Panc1 (cell line): ENCODE results near the gene LIN28A. TPM values are rescaled to one million over a fixed set of nuclear protein-coding genes. Genes with fewer than 3 reads are reported as not detected.

ENCODE experiments used
- ATAC-seq: fragments of 200-7000 bp; cut with Tn5 transposase; 2 replicates; pipeline ENCODE4 v1.9.1; 2020; ENCODE audit warnings: mild to moderate bottlenecking, moderate library complexity
- BruUV-seq: library from RNA; stranded (reverse); fragments of 400-500 nt; replicated peaks from 2 replicates; lab custom pipeline; 2021; lab: Mats Ljungman, UMichigan
- CTCF ChIA-PET: fragments of 300-600 bp; sonication (Branson Sonifier 250); formaldehyde crosslinking; loops from one replicate; lab custom pipeline; 2022; ENCODE audit warnings: antibody characterized with exemption; lab: Charles Lee
- POLR2A ChIA-PET: fragments of 300-600 bp; sonication (Branson Sonifier 250); formaldehyde crosslinking; loops from one replicate; lab custom pipeline; 2022; ENCODE audit warnings: antibody characterized with exemption; lab: Charles Lee
- DNase-seq: peaks from one replicate; pipeline ENCODE4 v3.0.0-alpha.2; 2010; ENCODE audit warnings: low read depth, low spot score
- H3K27ac ChIP-seq: 2 replicates; pipeline ENCODE4 v1.5.1; 2011; ENCODE audit warnings: mild to moderate bottlenecking, low read length, inconsistent platforms
- H3K27me3 ChIP-seq: fragments of 200-500 bp; sonication (Bioruptor generic); 2 replicates; pipeline ENCODE4 v1.6.0; 2014; ENCODE audit warnings: low read length, inconsistent platforms; ENCODE audit not compliant: control insufficient read depth, insufficient read depth
- H3K36me3 ChIP-seq: fragments of 200-500 bp; sonication (Bioruptor generic); 2 replicates; pipeline ENCODE4 v1.5.1; 2014; ENCODE audit warnings: inconsistent platforms, mild to moderate bottlenecking, low read length, moderate library complexity; ENCODE audit not compliant: control insufficient read depth, insufficient read depth
- H3K4me1 ChIP-seq: 2 replicates; pipeline ENCODE4 v1.5.1; 2011; ENCODE audit warnings: inconsistent platforms, mild to moderate bottlenecking, low read length, moderate library complexity; ENCODE audit not compliant: control insufficient read depth, insufficient read depth
- H3K4me3 ChIP-seq, 2 experiments: 2 replicates each; pipeline ENCODE4 v1.5.1; 2011 to 2012; ENCODE audit warnings: low read depth in 2 of 2, low read length in 2 of 2, mild to moderate bottlenecking in 2 of 2, inconsistent platforms in 1 of 2, moderate library complexity in 1 of 2
- H3K9me3 ChIP-seq: fragments of 200-500 bp; sonication (Bioruptor generic); 2 replicates; pipeline ENCODE4 v1.5.1; 2014; ENCODE audit warnings: low read depth, mild to moderate bottlenecking, inconsistent platforms, low read length, moderate library complexity; ENCODE audit not compliant: control insufficient read depth, insufficient read depth
- POLR2AphosphoS5 ChIP-seq: IDR thresholded peaks from 2 replicates; pipeline ENCODE4 v1.6.1; 2012; ENCODE audit warnings: mild to moderate bottlenecking, low read depth, low read length, moderate library complexity
- SIN3A ChIP-seq: IDR thresholded peaks from 2 replicates; pipeline ENCODE4 v1.6.1; 2012; ENCODE audit warnings: low read depth, mild to moderate bottlenecking, low read length, moderate library complexity, borderline replicate concordance; ENCODE audit not compliant: insufficient read depth
- TCF7L2 ChIP-seq: IDR thresholded peaks from 2 replicates; pipeline ENCODE4 v1.6.1; 2011; ENCODE audit warnings: mild to moderate bottlenecking, low read depth, low read length, inconsistent platforms
- in situ Hi-C: cut with HindIII; loops from 2 replicates; pipeline ENCODE4 v1.10.0; 2016; ENCODE audit warnings: low sequenced_read_pairs, low pct_unique_long_range_greater_than_20kb
- intact Hi-C: fragments of 100-400 bp; cut with micrococcal nuclease; formaldehyde crosslinking; loops from one replicate; pipeline ENCODE4 v1.10.0; 2022; ENCODE audit not compliant: unreplicated experiment
- total RNA-seq: library from RNA; stranded (reverse); gene quantifications from one replicate; pipeline ENCODE4 v1.2.1, GENCODE V29; 2021; ENCODE audit not compliant: unreplicated experiment
- TF ChIP-seq, protein P1 (sequence below): fragments of 450-650 bp; IDR thresholded peaks from 2 replicates; pipeline ENCODE4 v1.5.1; 2017; ENCODE audit warnings: mild to moderate bottlenecking
- TF ChIP-seq, protein P2 (sequence below), 2 experiments: IDR thresholded peaks; 2 replicates each; pipeline ENCODE4 v1.6.1; 2011 to 2012; ENCODE audit warnings: low read depth in 2 of 2, control low read depth in 1 of 2, low read length in 1 of 2, mild to moderate bottlenecking in 1 of 2, moderate library complexity in 1 of 2; ENCODE audit not compliant: insufficient read depth in 1 of 2

The LIN28A gene
- total RNA-seq, 1 experiment from 2014 or later = 0.64 TPM

DNA sequence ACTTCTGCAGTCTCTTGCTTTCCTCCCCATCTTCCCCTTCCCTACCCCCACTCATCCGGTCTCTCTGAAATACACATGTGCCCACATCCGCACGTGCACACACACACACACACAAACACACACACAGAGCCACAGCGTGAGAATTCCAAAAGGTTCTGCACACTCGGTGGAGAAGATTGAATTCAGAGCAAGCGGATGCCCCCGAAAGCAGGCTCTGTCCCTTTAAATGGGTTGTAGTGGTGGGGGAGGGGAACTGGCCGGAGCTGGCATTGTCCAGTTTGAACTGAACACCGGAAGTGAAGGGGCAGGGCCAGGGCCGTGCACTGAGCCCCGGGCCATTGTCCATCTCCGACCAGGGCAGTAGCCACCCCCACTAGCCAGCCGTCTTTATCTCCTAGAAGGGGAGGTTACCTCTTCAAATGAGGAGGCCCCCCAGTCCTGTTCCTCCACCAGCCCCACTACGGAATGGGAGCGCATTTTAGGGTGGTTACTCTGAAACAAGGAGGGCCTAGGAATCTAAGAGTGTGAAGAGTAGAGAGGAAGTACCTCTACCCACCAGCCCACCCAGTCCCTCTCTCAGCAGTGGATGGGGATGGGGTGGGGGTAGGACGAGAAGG lies 1.3 kb upstream of the LIN28A start:
- TF ChIP-seq TCF7L2 = no peak
- TF ChIP-seq, protein P1, sequence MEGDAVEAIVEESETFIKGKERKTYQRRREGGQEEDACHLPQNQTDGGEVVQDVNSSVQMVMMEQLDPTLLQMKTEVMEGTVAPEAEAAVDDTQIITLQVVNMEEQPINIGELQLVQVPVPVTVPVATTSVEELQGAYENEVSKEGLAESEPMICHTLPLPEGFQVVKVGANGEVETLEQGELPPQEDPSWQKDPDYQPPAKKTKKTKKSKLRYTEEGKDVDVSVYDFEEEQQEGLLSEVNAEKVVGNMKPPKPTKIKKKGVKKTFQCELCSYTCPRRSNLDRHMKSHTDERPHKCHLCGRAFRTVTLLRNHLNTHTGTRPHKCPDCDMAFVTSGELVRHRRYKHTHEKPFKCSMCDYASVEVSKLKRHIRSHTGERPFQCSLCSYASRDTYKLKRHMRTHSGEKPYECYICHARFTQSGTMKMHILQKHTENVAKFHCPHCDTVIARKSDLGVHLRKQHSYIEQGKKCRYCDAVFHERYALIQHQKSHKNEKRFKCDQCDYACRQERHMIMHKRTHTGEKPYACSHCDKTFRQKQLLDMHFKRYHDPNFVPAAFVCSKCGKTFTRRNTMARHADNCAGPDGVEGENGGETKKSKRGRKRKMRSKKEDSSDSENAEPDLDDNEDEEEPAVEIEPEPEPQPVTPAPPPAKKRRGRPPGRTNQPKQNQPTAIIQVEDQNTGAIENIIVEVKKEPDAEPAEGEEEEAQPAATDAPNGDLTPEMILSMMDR = no peak
- TF ChIP-seq, protein P2, sequence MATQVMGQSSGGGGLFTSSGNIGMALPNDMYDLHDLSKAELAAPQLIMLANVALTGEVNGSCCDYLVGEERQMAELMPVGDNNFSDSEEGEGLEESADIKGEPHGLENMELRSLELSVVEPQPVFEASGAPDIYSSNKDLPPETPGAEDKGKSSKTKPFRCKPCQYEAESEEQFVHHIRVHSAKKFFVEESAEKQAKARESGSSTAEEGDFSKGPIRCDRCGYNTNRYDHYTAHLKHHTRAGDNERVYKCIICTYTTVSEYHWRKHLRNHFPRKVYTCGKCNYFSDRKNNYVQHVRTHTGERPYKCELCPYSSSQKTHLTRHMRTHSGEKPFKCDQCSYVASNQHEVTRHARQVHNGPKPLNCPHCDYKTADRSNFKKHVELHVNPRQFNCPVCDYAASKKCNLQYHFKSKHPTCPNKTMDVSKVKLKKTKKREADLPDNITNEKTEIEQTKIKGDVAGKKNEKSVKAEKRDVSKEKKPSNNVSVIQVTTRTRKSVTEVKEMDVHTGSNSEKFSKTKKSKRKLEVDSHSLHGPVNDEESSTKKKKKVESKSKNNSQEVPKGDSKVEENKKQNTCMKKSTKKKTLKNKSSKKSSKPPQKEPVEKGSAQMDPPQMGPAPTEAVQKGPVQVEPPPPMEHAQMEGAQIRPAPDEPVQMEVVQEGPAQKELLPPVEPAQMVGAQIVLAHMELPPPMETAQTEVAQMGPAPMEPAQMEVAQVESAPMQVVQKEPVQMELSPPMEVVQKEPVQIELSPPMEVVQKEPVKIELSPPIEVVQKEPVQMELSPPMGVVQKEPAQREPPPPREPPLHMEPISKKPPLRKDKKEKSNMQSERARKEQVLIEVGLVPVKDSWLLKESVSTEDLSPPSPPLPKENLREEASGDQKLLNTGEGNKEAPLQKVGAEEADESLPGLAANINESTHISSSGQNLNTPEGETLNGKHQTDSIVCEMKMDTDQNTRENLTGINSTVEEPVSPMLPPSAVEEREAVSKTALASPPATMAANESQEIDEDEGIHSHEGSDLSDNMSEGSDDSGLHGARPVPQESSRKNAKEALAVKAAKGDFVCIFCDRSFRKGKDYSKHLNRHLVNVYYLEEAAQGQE (IDR thresholded peaks at IDR 0.05; ENCODE audit: insufficient read depth in 1 of 2, low read depth in 2 of 2, low read length in 1 of 2) = no peak
- no peak for TF ChIP-seq POLR2AphosphoS5
- TF ChIP-seq SIN3A = no peak
- Histone ChIP-seq H3K27me3 (no peaks in the 10 kb centered on the region), H3K4me3 (0 out of 4 replicates have a peak overlapping the region, but pooled peaks of 1 of the 2 experiments have one; percentile 2), H3K9me3 (no peaks in the 10 kb centered on the region), H3K4me1 (peaks cover 8% of the 10 kb centered on the region), H3K36me3 (no peaks in the 10 kb centered on the region), H3K27ac (no peak overlapping the region)
- DNase-seq (no peak), ATAC-seq (peak; percentile 49)
- in situ Hi-C loops (no loop called here), intact Hi-C loops (no loop called here)
- no TSS peak for BruUV-seq
- CTCF ChIA-PET = no interaction called here
- POLR2A ChIA-PET = no interaction called here

DNA sequence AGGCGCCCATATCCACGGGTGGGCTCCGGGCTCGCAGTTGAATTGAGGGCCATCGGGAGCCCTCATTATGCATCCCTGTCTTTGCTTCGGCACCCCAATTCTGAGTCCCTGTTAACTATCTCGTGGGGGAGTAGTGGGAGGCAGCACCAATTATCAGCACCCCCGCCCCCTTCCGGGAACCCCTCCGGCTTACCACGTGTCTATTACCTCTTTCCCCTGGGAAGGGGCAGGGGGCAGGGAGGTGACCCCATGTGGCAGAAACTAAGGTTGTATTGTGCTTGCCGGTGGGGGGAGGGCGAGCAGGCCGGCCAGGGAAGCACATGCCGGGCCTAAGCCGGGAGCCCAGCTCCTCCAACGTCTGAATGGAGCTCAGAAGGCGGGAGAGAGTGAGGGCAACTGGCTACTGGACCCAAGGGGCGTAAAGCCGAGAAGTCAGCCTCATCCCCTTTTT lies 1.0 kb downstream of the LIN28A start:
- BruUV-seq = no TSS peak
- no peak overlapping the region for H3K27ac ChIP-seq
- intact Hi-C loops (no loop called here), in situ Hi-C loops (no loop called here)
- peaks cover 8% of the 10 kb centered on the region for H3K4me1 ChIP-seq
- POLR2A ChIA-PET = no interaction called here
- H3K4me3 ChIP-seq = no peak overlapping the region
- H3K27me3 ChIP-seq = 0 out of 2 replicates have a peak, but pooled peaks cover 2% of the 10 kb centered on the region
- no peaks in the 10 kb centered on the region for H3K36me3 ChIP-seq
- DNase-seq = no peak
- TF ChIP-seq, protein P2 (IDR thresholded peaks at IDR 0.05; ENCODE audit: insufficient read depth in 1 of 2, low read depth in 2 of 2, low read length in 1 of 2) = no peak
- TF ChIP-seq POLR2AphosphoS5 (no peak), TCF7L2 (no peak), SIN3A (no peak)
- TF ChIP-seq, protein P1 = no peak
- H3K9me3 ChIP-seq = no peaks in the 10 kb centered on the region
- ATAC-seq = no peak
- CTCF ChIA-PET = no interaction called here
